SK-N-SH treated with all-trans-retinoic acid at 6 μM for 48 hours (cell line): ENCODE data around the gene FXR1.

ENCODE experiments used
- BACH2 ChIP-seq: fragments of 250-450 bp; sonication (Bioruptor Pico); IDR thresholded peaks from 2 replicates; pipeline ENCODE4 v1.9.0; 2021; ENCODE audit warnings: mild to moderate bottlenecking, borderline replicate concordance
- CSDC2 ChIP-seq: fragments of 250-450 bp; sonication (Bioruptor Pico); IDR thresholded peaks from 2 replicates; pipeline ENCODE4 v1.5.0; 2020; ENCODE audit warnings: mild to moderate bottlenecking, moderate library complexity
- CSRNP3 ChIP-seq: fragments of 250-450 bp; sonication (Bioruptor Pico); IDR thresholded peaks from 2 replicates; pipeline ENCODE4 v1.5.1; 2021; ENCODE audit warnings: mild to moderate bottlenecking, moderate library complexity
- GLIS3 ChIP-seq: fragments of 250-450 bp; sonication (Bioruptor Pico); IDR thresholded peaks from 2 replicates; pipeline ENCODE4 v1.5.0; 2020; ENCODE audit warnings: mild to moderate bottlenecking, moderate library complexity
- PATZ1 ChIP-seq: fragments of 250-450 bp; sonication (Bioruptor Pico); IDR thresholded peaks from 2 replicates; pipeline ENCODE4 v1.8.0; 2020; ENCODE audit warnings: mild to moderate bottlenecking, moderate library complexity, borderline replicate concordance
- ZFP3 ChIP-seq: fragments of 250-450 bp; sonication (Bioruptor Pico); IDR thresholded peaks from 2 replicates; pipeline ENCODE4 v1.5.0; 2020; ENCODE audit warnings: mild to moderate bottlenecking, moderate library complexity
- ZFP30 ChIP-seq: fragments of 450-650 bp; formaldehyde crosslinking; IDR thresholded peaks from 2 replicates; pipeline ENCODE4 v1.5.0; 2022; ENCODE audit warnings: mild to moderate bottlenecking, moderate library complexity

GRCh38 chr3:180961087-180961486 lies 48.6 kb downstream of the FXR1 start:
- no peak for TF ChIP-seq ZFP3
- TF ChIP-seq CSRNP3 (CRISPR knock-in tag): no peak
- no peak for TF ChIP-seq GLIS3 (CRISPR knock-in tag)
- no peak for TF ChIP-seq PATZ1
- no peak for TF ChIP-seq ZFP30 (CRISPR knock-in tag)
- TF ChIP-seq BACH2 (CRISPR knock-in tag): no peak
- TF ChIP-seq CSDC2 (CRISPR knock-in tag): no peak
